GM18867 (cell line): ENCODE measurements around the gene SPARC.
"Not testable (repeated sequence)": the region's sequence is repeated elsewhere in the genome, so short reads cannot be mapped to it uniquely, and the experiment has no call there.

Source experiments
- ATAC-seq: cut with Tn5 transposase; IDR thresholded peaks from one replicate; pipeline ENCODE4 v1.9.1; 2021; ENCODE audit warnings: mild to moderate bottlenecking, moderate library complexity; ENCODE audit not compliant: unreplicated experiment

Gene SPARC, protein sequence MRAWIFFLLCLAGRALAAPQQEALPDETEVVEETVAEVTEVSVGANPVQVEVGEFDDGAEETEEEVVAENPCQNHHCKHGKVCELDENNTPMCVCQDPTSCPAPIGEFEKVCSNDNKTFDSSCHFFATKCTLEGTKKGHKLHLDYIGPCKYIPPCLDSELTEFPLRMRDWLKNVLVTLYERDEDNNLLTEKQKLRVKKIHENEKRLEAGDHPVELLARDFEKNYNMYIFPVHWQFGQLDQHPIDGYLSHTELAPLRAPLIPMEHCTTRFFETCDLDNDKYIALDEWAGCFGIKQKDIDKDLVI

DNA sequence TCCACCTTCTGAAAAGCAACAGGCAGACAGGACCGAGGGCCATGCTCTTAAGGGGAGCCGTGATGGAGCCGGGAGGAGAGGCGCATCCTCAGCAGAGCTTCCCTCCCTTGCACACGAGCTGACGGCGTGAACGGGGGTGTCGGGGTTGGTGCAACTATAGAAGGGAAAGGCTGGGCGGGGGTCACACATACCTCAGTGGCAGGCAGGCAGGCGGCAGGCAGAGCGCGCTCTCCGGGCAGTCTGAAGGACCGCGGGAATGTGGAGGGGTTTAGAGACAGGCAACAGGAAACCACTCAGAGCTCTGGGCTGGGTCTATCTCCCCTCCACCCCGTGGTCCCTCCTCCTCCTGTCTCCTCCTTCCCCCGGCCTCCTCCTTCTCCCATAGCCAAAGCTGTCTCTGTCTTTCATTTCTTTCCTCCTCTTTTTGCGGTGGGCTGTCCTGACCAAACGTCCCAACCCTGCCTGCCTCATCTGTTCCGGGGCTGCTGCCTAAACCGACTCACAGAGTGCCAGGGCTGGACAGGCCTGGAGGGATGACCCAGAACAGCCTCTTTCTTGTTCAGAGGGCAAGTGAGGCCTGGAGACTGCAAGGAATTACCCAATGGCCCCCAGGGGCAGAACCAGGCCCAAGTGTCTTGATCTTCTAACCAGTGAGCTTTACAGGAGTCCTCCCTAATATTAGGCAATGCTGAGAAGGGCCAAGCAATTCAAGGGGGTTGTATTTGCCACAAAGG, at the start of gene SPARC:
Gene SPARC, minus strand, starts transcription at position 242 of the 734 bp plus-strand sequence. CDS start 10,727 bp downstream, outside the sequence.
- ATAC-seq: no peak

DNA sequence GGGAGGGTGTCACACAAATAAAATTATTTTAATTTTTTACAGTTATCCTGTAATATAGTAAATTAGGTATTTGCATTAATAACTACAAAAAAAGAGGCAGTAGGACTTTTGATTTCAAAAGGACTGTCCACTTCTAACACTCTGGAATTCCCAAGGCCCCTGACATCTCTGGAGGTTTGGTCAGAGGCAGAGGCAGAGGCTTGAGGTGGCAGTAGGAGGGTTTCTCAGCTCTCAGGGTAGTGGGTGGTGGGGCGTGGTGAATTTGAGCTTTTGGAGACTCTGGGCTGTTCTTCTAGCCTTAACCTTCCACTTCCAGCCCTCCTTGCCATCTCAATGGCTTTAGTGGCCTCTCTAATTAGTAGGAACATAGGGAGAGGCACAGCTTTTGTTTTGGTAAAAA, 48.9 kb upstream of the SPARC start:
- ATAC-seq: no peak

DNA sequence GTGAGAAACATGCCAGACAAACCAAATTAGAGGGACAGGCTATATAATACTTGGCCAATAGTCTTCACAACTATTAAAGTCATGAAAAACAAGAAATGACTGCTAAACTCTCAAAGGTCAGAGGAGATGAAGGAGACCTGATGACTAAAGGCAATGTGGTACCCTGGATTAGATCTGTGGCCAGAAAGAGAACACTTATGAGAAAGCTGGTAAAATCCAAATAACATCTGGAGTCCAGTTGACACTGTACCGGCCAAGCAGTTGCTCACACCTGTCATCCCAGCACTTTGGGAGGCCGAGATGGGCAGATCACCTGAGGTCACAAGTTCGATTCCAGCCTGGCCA, 47.3 kb upstream of the SPARC start:
- ATAC-seq: no peak

DNA sequence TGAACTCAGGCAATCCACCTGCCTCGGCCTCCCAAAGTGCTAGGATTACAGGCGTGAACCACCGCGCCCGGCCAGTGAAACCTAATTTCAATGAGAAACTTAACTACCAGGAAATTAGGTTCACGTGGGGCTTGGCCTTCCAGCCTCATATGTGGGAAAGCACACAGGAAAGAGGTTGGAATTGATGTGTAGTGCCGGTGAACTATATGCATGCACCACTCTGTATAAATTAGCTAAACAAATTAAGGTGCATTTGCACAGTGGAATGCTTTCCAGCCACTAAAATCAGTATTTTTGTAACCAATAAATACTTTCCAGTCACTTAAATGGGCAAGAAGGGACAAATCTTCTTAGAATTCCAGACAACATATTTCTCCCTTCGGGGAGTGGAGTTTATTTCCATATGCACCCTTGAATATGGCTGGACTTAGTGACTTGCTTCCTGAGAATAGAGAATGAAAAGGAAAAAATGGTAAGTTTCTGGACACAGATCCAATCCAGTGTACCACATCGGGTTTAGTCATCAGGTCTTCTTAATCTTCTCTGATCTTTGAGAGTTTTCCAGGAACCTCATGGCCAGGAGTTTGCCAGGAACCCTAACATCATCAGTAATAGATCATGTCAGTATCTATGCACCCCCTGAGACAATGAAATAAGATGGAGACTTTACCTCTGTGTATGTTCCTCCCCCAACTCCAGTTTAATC, 46.8 kb upstream of the SPARC start:
- no peak for ATAC-seq

DNA sequence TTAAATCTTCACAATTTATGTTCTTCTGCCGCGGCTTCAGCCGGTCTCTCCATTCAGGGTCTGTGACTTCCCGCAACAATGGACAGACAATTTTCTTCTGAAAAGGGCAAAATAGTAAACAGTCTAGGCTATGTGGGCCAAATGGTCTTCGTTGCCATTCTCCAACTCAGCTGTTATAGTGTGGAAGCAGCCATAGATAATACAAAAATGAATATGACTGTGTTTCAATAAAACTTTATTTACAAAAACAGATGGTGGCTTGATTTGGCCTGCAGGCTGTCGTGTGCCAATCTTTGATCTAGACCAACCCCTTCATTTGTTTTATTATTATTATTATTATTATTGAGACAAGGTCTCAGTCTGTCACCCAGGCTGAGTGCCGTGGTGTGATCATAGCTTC, 43.7 kb upstream of the SPARC start:
- ATAC-seq: no peak

DNA sequence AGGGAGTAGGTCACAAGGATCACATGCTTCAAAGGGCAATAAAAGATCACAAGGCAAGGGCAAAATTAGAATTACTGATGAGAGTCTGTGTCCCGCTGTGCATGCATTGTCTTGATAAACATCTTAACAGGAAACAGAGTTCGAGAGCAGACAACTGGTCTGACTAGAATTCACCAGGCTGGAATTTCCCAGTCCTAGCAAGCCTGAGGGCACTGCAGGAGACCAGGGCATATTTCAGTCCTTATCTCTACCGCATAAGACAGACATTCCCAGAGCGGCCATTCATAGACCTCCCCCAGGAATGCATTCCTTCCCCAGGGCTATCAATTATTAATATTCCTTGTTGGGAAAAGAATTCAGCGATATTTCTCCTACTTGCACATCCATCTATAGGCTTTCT, 42.9 kb upstream of the SPARC start:
- not testable (repeated sequence) for ATAC-seq

DNA sequence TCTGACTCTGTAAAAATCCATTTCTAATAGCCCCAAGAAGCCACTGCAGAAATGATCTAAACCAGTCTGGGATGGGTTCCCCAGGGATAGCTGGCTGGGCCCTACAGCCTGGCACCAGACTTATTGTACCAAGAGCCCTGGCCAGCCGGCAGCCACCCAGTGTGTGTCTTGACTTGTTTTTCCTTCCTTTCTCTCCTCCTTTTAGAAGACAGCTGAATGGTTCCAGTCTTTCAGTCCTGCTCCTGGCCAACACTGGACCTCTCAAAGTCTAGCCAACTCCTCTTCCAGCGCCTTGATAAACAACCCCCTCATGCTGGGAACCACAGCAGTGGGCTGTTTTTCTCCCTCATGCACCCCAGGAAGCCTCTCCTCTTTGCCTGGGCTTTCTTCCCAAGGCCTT, 37.6 kb upstream of the SPARC start:
- no peak for ATAC-seq

DNA sequence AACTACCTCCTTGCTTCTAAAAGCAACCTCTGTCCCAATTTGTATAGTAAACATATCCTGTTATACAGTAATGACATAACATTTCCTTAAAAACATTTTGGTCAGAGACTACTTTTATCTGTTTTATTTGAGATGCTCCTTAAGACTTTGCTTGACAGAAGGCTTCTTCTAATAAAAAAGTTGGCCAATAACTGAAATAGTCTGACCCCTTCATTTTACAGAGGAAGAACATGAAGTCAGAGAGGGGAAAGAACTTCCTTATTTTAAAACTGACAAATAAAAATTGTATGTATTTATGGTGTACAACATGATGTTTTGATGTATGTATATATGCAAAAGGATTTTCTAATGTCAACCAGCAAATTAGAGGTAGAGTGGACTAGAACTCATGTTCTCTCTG, 35.8 kb upstream of the SPARC start:
- ATAC-seq: no peak

DNA sequence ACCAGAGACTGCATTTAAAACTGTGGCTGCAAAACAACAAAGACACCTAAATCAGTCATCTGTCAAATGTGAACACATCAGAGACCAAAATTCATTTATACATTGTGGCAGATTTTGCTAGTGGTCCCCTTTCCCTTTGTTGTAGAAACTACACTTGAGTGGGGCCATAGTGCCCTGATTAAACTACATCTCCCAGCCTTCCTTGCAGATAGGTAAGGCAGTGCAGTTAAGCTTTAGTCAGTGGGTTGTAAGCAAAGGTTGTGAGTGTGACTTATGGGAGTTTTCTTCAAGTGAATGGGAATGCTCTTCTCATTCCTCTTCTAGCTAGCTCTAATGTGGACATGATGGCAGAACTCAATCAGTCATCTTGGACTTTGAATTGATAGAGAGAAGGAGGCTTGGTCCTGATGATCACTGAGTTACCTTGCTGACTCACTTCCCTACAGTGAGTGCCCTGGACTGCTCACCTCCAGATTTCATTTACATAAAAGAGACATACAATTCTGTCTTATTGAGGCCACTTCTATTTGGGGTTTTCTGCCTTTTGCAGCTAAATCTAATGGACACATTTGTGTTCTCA, 35.2 kb upstream of the SPARC start:
- ATAC-seq: peak; percentile 20

DNA sequence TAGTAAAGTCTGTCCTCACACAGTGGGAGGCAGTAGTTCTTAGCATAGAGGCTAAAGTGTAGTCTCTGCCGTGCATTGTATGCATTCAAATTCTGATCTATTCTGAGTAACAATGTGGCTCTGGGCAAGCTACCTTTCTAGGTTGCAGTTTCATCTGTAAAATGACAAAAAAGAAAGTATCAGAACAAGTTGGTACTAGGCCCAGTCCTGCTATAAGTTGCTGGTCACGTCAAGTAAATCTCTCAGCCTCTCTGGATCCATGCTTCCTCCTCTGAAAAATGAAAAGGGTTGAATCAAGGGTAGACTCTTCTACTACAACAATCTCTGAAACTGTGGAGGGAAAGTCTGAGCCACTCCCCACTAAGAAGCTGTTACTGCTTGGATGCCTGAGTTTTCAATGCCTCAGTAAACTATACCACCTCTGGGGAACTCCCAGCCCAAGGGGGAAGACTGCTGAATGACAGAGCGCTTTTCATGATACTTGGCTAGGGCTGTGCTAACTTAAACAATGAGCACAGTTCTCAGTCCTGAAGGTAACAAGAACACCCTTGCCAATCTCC, 34.5 kb upstream of the SPARC start:
- ATAC-seq: peak; percentile 85

DNA sequence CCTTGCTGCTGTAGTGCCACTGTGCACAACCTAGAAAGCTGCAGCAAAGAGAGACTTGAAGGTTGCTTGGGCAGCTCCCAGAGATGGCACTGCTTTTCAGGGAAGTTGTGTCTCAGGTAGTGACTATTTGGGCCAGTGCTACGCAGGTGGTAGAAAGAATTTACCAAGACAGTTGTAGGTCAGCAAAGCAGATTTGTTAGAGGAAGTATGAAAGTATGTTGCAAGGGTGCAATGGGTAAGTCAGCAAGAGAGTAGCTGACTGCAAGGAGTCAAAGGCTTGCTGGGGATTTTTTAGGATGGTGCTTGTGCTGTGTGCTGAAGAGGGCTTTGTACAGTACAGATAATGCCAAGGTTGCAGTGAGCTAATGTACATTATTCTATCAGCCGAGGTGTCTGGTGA, 33.5 kb upstream of the SPARC start:
- no peak for ATAC-seq

DNA sequence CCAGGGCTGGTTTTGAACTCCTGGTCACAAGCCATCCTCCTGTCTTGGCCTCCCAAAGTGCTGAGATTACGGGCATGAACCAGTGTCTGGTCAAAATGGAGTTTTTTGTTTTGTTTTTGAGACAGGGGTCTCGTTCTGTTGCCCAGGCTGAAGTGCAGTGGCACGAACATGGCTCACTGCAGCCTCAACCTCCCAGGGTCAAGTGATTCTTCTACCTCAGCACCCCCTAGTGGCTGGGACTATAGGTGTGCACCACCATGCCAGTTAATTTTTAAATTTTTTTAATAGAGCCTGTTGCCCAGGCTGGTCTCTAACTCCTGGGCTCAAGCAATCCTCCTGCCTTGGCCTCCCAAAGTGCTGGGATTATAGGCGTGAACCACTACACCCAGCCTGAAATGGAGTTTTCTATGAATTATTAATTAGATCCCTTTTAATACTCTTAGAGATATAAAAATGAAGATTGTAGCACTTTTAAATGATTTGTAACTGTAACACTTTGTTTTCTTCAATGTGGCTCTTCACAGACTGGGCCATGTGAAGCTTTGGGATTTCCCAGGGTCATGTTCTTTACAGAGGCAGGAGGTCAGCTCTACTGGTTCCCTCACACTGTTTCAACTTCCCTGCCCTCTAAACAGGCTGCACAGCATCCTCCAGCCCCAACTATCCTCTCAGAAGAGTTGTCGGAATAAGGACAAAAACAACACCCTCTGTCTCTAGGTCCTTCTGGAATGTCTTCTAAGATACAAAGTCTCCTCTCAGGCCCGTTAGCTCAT, 32.7 kb upstream of the SPARC start:
- no peak for ATAC-seq

DNA sequence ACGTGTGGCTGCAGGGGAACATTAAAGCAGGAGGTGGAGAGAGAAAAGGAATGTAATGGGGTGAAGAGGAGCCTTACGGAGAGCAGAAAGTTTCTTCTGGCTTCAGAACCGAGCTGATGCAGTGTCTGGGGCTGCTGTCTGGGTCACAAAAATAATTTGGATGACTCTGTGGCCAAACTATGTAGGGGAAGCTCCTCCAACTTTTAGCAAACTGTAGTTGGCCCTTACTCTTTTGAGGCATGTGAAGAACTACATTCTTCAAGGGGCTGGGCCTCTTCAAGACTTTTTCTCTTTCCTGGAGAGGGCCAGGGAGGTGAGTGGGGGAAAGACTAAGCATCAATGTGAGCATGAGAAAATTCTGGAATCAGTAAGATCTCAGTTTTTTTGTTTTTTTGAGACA, 31.9 kb upstream of the SPARC start:
- ATAC-seq: no peak

DNA sequence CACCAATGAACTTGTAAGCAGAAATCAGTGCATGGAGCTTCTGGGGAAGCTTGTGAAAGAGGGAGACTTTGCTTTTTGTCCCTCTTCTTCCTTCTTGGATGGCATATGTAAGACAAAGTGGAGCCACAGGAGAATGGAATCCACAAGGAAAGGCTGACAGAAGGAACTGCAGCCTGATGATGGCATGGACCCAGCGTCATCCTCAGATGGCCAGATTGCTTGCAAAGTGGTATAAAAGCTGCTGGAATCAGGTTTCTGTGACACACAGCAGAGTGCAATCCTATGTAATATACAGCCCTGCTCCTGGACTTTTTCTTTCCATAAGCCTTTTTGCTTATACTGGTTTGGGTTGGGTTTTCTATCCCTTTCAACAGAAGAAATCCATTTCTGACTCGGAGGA, 31.4 kb upstream of the SPARC start:
- no peak for ATAC-seq

DNA sequence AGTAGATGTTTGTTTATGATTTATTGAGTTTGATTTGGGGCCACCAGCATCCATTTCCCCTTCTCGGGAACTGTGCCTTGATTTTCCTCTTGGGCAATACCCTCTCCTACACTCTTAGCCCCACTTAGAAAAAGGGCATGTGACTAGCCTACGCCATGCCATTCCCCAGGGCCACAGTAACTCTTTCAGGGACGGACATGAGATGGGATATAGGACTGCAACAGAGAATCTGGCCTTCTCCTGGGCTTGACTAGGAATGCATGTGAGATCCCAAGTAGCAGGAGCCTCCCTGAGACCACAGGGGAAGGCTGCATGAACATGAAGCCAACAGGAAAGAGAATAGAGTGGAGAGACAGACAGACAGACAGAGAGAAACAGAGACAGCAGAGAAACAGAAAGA, 30.7 kb upstream of the SPARC start:
- ATAC-seq: no peak

DNA sequence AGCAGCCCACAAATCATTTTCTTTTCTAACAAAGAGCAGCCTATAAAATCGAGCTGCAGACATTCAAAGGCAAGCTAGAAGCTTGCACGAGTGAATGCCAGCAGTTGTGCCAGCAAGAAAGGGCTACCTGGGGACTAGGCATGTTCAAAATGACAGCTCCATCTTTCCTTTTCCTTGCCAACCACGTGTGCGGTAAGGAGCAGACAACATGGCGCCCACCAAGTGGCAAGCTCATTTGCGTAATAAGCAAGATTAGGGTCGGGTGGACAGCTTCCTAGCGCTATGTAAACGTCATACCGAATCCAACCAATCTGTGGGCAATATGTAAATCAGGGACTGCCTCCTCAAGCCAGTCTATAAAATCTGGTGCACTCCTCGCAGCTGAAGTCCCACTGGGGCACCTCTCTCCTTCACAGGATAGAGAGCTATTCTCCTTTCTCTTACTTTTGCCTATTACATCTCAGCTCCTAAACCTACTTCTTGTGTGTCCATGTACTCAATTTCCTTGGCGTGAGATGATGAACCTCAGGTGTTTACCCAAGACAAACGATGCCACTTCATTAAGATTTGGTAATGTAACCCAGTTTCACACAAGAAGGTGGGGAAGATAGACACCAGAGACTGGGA, 22.5 kb upstream of the SPARC start:
- ATAC-seq: no peak

DNA sequence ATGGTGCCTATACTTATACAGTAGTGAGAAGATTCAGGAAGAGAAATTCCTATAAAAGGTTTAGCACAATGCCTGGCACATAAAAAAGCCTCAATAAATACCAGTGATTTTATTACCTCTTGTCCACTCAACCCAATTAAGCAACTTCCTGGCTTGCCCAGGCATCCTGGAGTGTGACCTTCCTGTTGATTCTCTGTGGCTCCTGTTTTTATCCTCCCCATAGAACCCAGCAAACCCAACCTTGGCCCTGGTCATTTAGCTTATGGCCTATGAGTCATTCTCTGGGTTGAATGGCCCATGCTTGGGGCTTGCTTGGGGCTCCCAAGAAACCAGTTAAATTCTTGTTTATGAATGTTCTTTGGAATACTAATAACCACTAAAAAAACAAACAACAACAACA, 21.4 kb upstream of the SPARC start:
- ATAC-seq: no peak

DNA sequence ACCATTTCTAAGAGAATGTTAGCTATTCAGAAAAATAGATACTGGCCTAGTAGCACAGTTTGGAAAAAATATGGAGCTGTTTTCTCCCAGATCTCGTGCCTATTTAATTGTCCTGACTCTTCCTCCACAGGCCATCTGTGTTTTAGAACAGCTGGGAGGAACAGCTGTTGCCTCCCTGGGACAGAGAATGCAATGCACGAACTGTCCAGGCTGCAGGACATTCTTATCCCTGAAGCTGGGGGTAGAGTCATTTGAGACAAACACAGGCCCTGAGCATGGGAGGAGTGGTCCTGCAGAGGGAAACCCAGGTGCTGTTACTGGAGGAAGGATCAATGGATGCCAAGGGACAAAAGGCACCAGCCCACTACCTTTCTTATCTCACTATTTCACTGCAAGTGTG, 20.9 kb upstream of the SPARC start:
- no peak for ATAC-seq

DNA sequence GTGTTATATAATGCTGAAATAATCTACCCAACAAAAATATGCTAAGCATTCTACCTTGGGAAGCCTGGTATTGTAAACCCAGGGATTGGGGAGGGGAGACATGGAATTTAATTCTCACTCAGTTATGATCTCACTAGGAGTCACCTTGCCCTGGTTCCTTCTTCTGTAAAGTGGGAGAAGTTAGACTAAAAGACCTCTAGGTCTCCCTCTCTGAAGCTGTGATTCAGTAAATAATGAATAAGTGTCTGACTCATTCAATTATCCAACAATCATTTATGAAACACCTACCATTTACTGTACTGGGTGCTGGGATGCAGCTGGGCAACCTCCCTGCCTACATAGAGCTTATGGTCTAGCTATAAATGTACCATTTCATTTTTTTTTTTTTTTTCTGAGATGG, 20.2 kb upstream of the SPARC start:
- ATAC-seq: no peak

DNA sequence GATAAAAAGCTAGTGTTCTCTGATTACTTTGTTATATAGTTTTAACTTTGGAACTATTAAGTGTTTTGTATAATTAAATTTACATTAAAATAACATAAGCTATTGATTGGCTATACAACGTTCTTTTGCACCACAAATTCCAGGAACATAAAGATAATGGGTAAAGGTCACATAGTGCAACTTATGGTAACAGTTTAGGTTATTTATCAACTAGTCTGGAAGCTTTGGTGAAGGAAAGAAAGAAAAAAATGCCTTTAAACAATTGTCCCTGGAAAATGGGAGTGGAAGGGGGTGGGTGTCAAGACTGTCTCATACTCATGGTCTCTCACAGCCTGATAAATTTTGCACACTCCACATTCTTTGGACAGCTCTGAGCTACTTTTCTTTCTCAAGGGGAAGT, 17.1 kb upstream of the SPARC start:
- ATAC-seq: no peak
